Measurements from ENCODE around the gene TBC1D5.

- TF ChIP-seq CTCF (conservative IDR thresholded peaks at IDR 0.05; ENCODE audit: low read length) = no peak
- no peak for TF ChIP-seq EZH2phosphoT487 (IDR thresholded peaks at IDR 0.05; ENCODE audit: borderline replicate concordance)
These were observed 158.9 kb downstream of the TBC1D5 start for GRCh38 chr3:17583530-17583929.

Data from Loucy (cell line).